Smooth muscle cell (in vitro differentiated cells): Measurements from ENCODE around the gene LDLRAD3. TPM values are rescaled to one million over a fixed set of nuclear protein-coding genes. Genes with fewer than 3 reads are reported as not detected.

ENCODE experiments used
- DNase-seq: peaks from one replicate; lab custom pipeline; 2025; ENCODE audit not compliant: unreplicated experiment; lab: John Stamatoyannopoulos, UW
- H2AFZ ChIP-seq: fragments of 200-600 bp; sonication (generic); 2 replicates; pipeline ENCODE4 v1.6.0; 2016; ENCODE audit warnings: antibody characterized with exemption, low read depth, mild to moderate bottlenecking
- H3F3A ChIP-seq: fragments of 200-600 bp; sonication (generic); 2 replicates; pipeline ENCODE4 v1.6.0; 2017; ENCODE audit warnings: antibody characterized with exemption, low read depth
- H3K27ac ChIP-seq: fragments of 200-600 bp; sonication (generic); 2 replicates; pipeline ENCODE4 v1.5.1; 2016; ENCODE audit warnings: low read depth, mild to moderate bottlenecking
- H3K27me3 ChIP-seq: fragments of 200-600 bp; sonication (generic); 2 replicates; pipeline ENCODE4 v1.6.1; 2016; ENCODE audit warnings: low read depth, mild to moderate bottlenecking
- H3K36me3 ChIP-seq: fragments of 200-600 bp; sonication (generic); 2 replicates; pipeline ENCODE4 v1.5.1; 2016; ENCODE audit warnings: low read depth
- H3K4me1 ChIP-seq: fragments of 200-600 bp; sonication (generic); 2 replicates; pipeline ENCODE4 v1.5.1; 2016; ENCODE audit warnings: low read depth
- H3K4me2 ChIP-seq: fragments of 200-600 bp; sonication (generic); 2 replicates; pipeline ENCODE4 v1.6.0; 2016; ENCODE audit warnings: mild to moderate bottlenecking
- H3K4me3 ChIP-seq: fragments of 200-600 bp; sonication (generic); 2 replicates; pipeline ENCODE4 v1.5.1; 2016; ENCODE audit warnings: mild to moderate bottlenecking
- H3K79me2 ChIP-seq: fragments of 200-600 bp; sonication (generic); 2 replicates; pipeline ENCODE4 v1.6.0; 2016; ENCODE audit warnings: low read depth, mild to moderate bottlenecking
- H3K9ac ChIP-seq: fragments of 200-600 bp; sonication (generic); 2 replicates; pipeline ENCODE4 v1.6.0; 2016; ENCODE audit warnings: low read depth
- H3K9me3 ChIP-seq: fragments of 200-600 bp; sonication (generic); replicated peaks from 2 replicates; pipeline ENCODE4 v1.5.1; 2016; ENCODE audit warnings: low read depth
- H4K20me1 ChIP-seq: fragments of 200-600 bp; sonication (generic); 2 replicates; pipeline ENCODE4 v1.6.0; 2016; ENCODE audit warnings: low read depth
- CTCF ChIP-seq: fragments of 200-600 bp; sonication (generic); IDR thresholded peaks from 2 replicates; pipeline ENCODE4 v1.5.1; 2017; ENCODE audit warnings: borderline replicate concordance, mild to moderate bottlenecking, antibody characterized with exemption; ENCODE audit not compliant: insufficient read depth, poor library complexity, severe bottlenecking
- WGBS: methylation state at CpG from one replicate; pipeline ENCODE4 v1.1.7; 2016; ENCODE audit warnings: low lambda C conversion rate; 5-methylcytosine and 5-hydroxymethylcytosine counted together
- polyA plus RNA-seq: library from polyadenylated mRNA; unstranded; fragments of >200 nt; fragmentation: Nextera tagmentation; extraction: Ambion mirVana; gene quantifications from 2 replicates; pipeline ENCODE4 v1.2.1, GENCODE V29; 2016
- total RNA-seq: library from RNA; depleted of rRNA; stranded (reverse); fragments of >200 nt; gene quantifications from 2 replicates; pipeline ENCODE4 v1.2.3, GENCODE V29; 2014

The LDLRAD3 gene
- total and polyA plus RNA-seq, 2 experiments from 2014 or later, result 6.1 to 10.0 TPM

- H3K79me2 ChIP-seq, result no peaks in the 10 kb centered on the region
- WGBS, result 98% methylated on average over 4 of the region's 4 CpGs
- peak overlapping the region; percentile 29 for H3K4me2 ChIP-seq
Observed at GRCh38 chr11:36077368-36077767, 133.5 kb downstream of the LDLRAD3 start.

GRCh38 chr11:36077886-36078685 lies 134.2 kb downstream of the LDLRAD3 start:
- WGBS, result 40% methylated on average over 10 of the region's 10 CpGs
- Histone ChIP-seq H3K27ac (peak overlapping the region; percentile 87), H4K20me1 (no peaks in the 10 kb centered on the region), H3K4me1 (peaks cover 10% of the 10 kb centered on the region), H3K9ac (no peak overlapping the region), H3K4me2 (peak overlapping the region; percentile 47), H3K36me3 (no peaks in the 10 kb centered on the region), H3K27me3 (no peaks in the 10 kb centered on the region), H3K79me2 (no peaks in the 10 kb centered on the region), H3F3A (peaks cover 33% of the 10 kb centered on the region), H3K4me3 (no peak overlapping the region), H3K9me3 (no peaks in the 10 kb centered on the region), H2AFZ (no peak overlapping the region)
- TF ChIP-seq CTCF, result no peak
- DNase-seq, result no peak

More at GRCh38 chr11:36077368-36077767, 133.5 kb downstream of the LDLRAD3 start:
- TF ChIP-seq CTCF, result no peak
- H2AFZ ChIP-seq, result no peak overlapping the region
- H3K9me3 ChIP-seq, result no peaks in the 10 kb centered on the region
- peak overlapping the region; percentile 87 for H3K27ac ChIP-seq
- no peak overlapping the region for H3K4me3 ChIP-seq
- no peak for DNase-seq
- peaks cover 33% of the 10 kb centered on the region for H3F3A ChIP-seq
- H3K4me1 ChIP-seq, result peaks cover 15% of the 10 kb centered on the region
- H3K9ac ChIP-seq, result no peak overlapping the region
- H4K20me1 ChIP-seq, result no peaks in the 10 kb centered on the region
- H3K36me3 ChIP-seq, result no peaks in the 10 kb centered on the region
- no peaks in the 10 kb centered on the region for H3K27me3 ChIP-seq

- Histone ChIP-seq H4K20me1 (no peaks in the 10 kb centered on the region), H3K79me2 (no peaks in the 10 kb centered on the region)
- 93% methylated on average over 11 of the region's 11 CpGs for WGBS
Observed at GRCh38 chr11:36078686-36079055, 134.8 kb downstream of the LDLRAD3 start.

More at GRCh38 chr11:36078686-36079055, 134.8 kb downstream of the LDLRAD3 start:
- Histone ChIP-seq H3K9me3 (no peaks in the 10 kb centered on the region), H3K36me3 (no peaks in the 10 kb centered on the region), H3K4me2 (peak overlapping the region; percentile 47), H3K4me1 (peaks cover 4% of the 10 kb centered on the region), H3K9ac (no peak overlapping the region), H3K4me3 (no peak overlapping the region), H3K27me3 (no peaks in the 10 kb centered on the region), H2AFZ (no peak overlapping the region), H3F3A (peaks cover 31% of the 10 kb centered on the region), H3K27ac (no peak overlapping the region)
- TF ChIP-seq CTCF, result no peak
- no peak for DNase-seq
